ENCODE data around the gene TMEM123. TPM values are rescaled to one million over a fixed set of nuclear protein-coding genes. Genes with fewer than 3 reads are reported as not detected.

TMEM123 gene
- total RNA-seq, 1 donor from 2014 or later, result 107 TPM

GRCh38 chr11:102405501-102405900 is 47.1 kb downstream of the TMEM123 start:
- Histone ChIP-seq H3K36me3 (peaks cover 15 to 31% of the 10 kb centered on the region in 2 donors), H3K27ac (no peak overlapping the region), H3K27me3 (no peaks in the 10 kb centered on the region), H3K9me3 (no peaks in the 10 kb centered on the region), H3K4me1 (no peaks in the 10 kb centered on the region), H3K4me3 (no peak overlapping the region)
- intact Hi-C loops (cut with DNase I), result no loop called here
- no peak for TF ChIP-seq CTCF (IDR thresholded peaks at IDR 0.05)
- DNase-seq (ENCODE audit: low spot score in 2 of 2), result no peak

- DNase-seq (ENCODE audit: low spot score in 2 of 2), result no peak
- Histone ChIP-seq H3K9me3 (no peaks in the 10 kb centered on the region), H3K4me3 (no peak overlapping the region), H3K36me3 (peaks cover 16 to 50% of the 10 kb centered on the region in 2 donors), H3K27ac (no peak overlapping the region), H3K27me3 (no peaks in the 10 kb centered on the region), H3K4me1 (no peaks in the 10 kb centered on the region)
- no peak for TF ChIP-seq CTCF (IDR thresholded peaks at IDR 0.05)
- intact Hi-C loops (cut with DNase I), result no loop called here
Observed at GRCh38 chr11:102402548-102402947, 50.0 kb downstream of the TMEM123 start.

DNA sequence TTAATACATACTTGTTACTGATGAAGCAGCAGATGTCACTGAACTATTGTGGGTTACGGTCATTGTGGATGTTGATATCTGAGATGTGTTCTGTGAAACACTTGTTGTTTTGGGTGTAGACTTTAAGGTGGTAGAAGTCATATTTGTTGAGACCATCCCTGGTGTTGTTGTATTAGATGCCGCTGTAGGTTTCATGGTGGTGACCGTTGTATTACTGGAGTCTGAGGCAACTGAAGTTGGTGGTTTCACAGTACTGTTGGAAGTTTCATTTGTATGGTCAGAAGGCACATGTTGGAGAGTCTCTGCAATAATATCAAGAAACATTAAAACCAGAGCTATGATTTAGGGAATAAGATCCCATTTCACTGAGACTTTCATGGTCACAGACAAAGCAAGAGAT is 50.7 kb downstream of the TMEM123 start:
- no peak for TF ChIP-seq CTCF (IDR thresholded peaks at IDR 0.05)
- no peak overlapping the region for H3K27ac ChIP-seq
- H3K27me3 ChIP-seq, result no peaks in the 10 kb centered on the region
- no peaks in the 10 kb centered on the region for H3K4me1 ChIP-seq
- no peak for DNase-seq (ENCODE audit: low spot score in 2 of 2)
- H3K9me3 ChIP-seq, result no peaks in the 10 kb centered on the region
- intact Hi-C loops (cut with DNase I), result no loop called here
- no peak overlapping the region for H3K4me3 ChIP-seq
- H3K36me3 ChIP-seq, result peaks cover 16 to 50% of the 10 kb centered on the region in 2 donors

- peaks cover 16 to 45% of the 10 kb centered on the region in 2 donors for H3K36me3 ChIP-seq
- no peak overlapping the region for H3K4me3 ChIP-seq
- intact Hi-C loops (cut with DNase I), result no loop called here
- no peak for DNase-seq (ENCODE audit: low spot score in 2 of 2)
- H3K4me1 ChIP-seq, result no peaks in the 10 kb centered on the region
- H3K27me3 ChIP-seq, result no peaks in the 10 kb centered on the region
- H3K9me3 ChIP-seq, result no peaks in the 10 kb centered on the region
- H3K27ac ChIP-seq, result no peak overlapping the region
- TF ChIP-seq CTCF (IDR thresholded peaks at IDR 0.05), result no peak
Observed at GRCh38 chr11:102400603-102401002, 52.0 kb downstream of the TMEM123 start.

GRCh38 chr11:102399189-102399588 is 53.4 kb downstream of the TMEM123 start:
- no peaks in the 10 kb centered on the region for H3K4me1 ChIP-seq
- DNase-seq (ENCODE audit: low spot score in 2 of 2), result no peak
- no peak overlapping the region for H3K27ac ChIP-seq
- H3K36me3 ChIP-seq, result peaks cover 20 to 49% of the 10 kb centered on the region in 2 donors
- H3K9me3 ChIP-seq, result no peaks in the 10 kb centered on the region
- intact Hi-C loops (cut with DNase I), result no loop called here
- H3K4me3 ChIP-seq, result no peak overlapping the region
- H3K27me3 ChIP-seq, result no peaks in the 10 kb centered on the region
- no peak for TF ChIP-seq CTCF (IDR thresholded peaks at IDR 0.05)

DNA sequence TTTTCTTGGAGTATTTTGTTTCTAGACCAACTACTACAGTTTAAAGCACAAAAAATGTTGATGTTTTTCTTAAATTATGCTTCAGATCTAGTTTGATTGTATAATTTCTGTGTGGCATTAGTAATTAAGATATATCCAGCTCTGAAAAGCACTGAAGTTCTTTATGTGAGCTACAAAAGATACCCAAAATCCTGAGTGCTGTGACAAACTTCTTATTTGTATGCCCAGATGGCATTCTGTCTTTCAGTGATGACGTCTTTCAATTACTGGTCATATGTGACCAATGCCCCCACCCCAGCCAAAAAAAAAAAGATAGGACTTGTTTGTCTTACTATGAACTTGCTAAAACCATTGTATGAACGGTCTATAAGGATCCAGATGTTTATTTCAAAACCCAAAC is 54.3 kb downstream of the TMEM123 start:
- Histone ChIP-seq H3K4me3 (no peak overlapping the region), H3K9me3 (no peaks in the 10 kb centered on the region), H3K27ac (no peak overlapping the region), H3K27me3 (no peaks in the 10 kb centered on the region), H3K4me1 (no peaks in the 10 kb centered on the region), H3K36me3 (peaks cover 25 to 56% of the 10 kb centered on the region in 2 donors)
- TF ChIP-seq CTCF (IDR thresholded peaks at IDR 0.05), result no peak
- intact Hi-C loops (cut with DNase I), result no loop called here
- no peak for DNase-seq (ENCODE audit: low spot score in 2 of 2)
